ENCODE data around the gene MARCHF9.

The MARCHF9 gene

GRCh38 chr12:57737467-57738460, 17.1 kb upstream of the MARCHF9 start:
- DNase-seq (ENCODE audit: low read depth): no peak

DNA sequence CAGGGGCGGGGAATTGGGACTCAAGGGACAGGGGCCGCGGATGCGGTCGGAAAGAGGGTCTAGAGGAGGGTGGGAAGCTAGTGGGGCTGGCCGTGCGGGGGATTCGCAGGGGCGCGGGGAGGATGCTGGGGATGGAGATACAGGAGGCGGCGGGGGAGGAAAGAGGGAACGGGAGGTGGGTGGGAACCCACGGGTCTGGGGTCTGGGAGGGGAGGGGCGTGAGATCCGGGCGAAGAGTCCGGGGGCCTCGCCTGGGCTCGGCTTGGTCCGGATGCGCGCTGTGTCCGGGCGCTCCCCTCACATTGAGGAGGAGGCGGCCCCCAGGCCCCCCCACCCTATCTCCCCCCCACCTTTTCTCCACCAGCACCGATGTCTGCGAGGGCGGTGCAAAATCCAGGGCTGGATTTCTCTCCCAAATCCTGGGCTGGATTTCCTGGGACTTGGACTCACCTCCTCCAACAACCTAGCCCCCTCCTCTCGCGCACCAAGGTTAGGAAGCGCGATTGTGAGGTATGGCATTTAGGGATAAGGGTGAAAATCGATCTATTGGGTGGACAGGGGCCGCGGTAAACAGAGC, 16.2 kb upstream of the MARCHF9 start, which contains the start of gene AGAP2:
TSS of gene AGAP2 (minus strand) at position 82 of the 577 bp plus-strand sequence. CDS start 496 bp downstream, outside the sequence.
- DNase-seq (ENCODE audit: low read depth): no peak

- DNase-seq (ENCODE audit: low read depth): no peak
Observed at GRCh38 chr12:57739387-57739786, 15.5 kb upstream of the MARCHF9 start.

- no peak for DNase-seq (ENCODE audit: low read depth)
Observed at GRCh38 chr12:57739914-57740538, 14.9 kb upstream of the MARCHF9 start.

GRCh38 chr12:57740656-57741412, 14.1 kb upstream of the MARCHF9 start:
- DNase-seq (ENCODE audit: low read depth): peak; percentile 59

DNA sequence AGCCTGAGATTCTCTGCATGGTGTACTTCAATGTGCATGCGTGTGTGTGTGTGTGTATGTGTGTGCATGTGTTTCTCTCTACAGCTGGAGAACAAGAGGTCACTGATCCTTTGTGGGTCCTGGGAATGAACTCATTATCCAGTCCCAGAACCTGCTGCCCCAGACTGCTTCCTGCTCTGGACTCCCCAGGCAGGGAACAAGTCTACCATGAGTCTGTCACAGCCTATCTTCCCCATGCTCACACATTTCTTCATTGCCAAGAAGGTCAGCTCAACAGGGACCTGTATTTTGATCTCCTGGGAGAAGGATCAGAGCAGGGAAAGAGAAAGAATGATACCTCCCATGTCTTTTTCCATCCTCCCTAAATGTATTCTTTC, 13.5 kb upstream of the MARCHF9 start:
- no peak for DNase-seq (ENCODE audit: low read depth)

- peak; percentile 68 for DNase-seq (ENCODE audit: low read depth)
Observed at GRCh38 chr12:57741844-57742738, 12.8 kb upstream of the MARCHF9 start.

DNA sequence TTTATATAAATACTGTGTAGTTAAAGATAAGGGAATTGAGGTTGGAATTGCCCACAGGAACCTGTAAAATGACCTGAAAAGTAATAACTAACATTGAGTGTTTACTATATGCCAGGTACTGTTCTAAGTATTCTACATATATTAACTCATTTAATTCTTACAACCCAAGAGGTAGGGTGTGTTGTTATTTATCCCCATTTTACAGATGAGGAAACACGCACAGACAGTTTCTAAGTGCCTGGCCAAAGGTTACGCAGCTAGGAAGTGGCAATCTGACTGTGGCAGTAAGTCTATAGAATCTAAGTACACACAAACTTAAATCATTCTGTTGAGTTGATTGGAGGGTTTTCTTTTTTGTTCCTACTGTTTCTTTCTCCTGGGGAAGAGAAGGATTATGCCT, 11.1 kb upstream of the MARCHF9 start:
- no peak for DNase-seq (ENCODE audit: low read depth)

GRCh38 chr12:57744194-57744776, 10.6 kb upstream of the MARCHF9 start:
- DNase-seq (ENCODE audit: low read depth): peak; percentile 72

GRCh38 chr12:57744777-57745484, 10.0 kb upstream of the MARCHF9 start, which contains the start of gene TSPAN31:
Gene TSPAN31 (plus strand): TSS chr12:57745039. CDS start chr12:57745155, 116 bp downstream.
- peak; percentile 90 for DNase-seq (ENCODE audit: low read depth)

DNA sequence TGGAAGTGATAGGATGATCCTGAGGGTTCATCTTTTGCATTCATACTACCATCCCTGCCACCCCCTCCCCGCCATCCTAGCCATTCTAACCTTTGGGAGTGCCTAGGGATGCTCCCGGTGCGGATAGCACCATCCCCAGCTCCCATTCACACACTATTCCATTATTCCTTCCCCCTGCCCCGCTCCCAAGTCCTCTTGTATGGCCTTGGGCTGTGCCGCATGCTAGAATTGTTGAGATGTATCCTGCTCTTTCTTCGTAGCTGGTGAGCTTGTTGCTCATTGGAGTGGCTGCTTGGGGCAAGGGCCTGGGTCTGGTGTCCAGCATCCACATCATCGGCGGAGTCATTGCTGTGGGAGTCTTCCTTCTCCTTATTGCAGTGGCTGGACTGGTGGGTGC, 9.4 kb upstream of the MARCHF9 start:
- no peak for DNase-seq (ENCODE audit: low read depth)

GRCh38 chr12:57746025-57746424, 8.9 kb upstream of the MARCHF9 start:
- no peak for DNase-seq (ENCODE audit: low read depth)

GRCh38 chr12:57749061-57749460, 5.8 kb upstream of the MARCHF9 start:
- no peak for DNase-seq (ENCODE audit: low read depth)

- DNase-seq (ENCODE audit: low read depth): no peak
Observed at GRCh38 chr12:57750561-57751431, 4.1 kb upstream of the MARCHF9 start.

GRCh38 chr12:57751432-57751787, 3.5 kb upstream of the MARCHF9 start:
- no peak for DNase-seq (ENCODE audit: low read depth)

DNA sequence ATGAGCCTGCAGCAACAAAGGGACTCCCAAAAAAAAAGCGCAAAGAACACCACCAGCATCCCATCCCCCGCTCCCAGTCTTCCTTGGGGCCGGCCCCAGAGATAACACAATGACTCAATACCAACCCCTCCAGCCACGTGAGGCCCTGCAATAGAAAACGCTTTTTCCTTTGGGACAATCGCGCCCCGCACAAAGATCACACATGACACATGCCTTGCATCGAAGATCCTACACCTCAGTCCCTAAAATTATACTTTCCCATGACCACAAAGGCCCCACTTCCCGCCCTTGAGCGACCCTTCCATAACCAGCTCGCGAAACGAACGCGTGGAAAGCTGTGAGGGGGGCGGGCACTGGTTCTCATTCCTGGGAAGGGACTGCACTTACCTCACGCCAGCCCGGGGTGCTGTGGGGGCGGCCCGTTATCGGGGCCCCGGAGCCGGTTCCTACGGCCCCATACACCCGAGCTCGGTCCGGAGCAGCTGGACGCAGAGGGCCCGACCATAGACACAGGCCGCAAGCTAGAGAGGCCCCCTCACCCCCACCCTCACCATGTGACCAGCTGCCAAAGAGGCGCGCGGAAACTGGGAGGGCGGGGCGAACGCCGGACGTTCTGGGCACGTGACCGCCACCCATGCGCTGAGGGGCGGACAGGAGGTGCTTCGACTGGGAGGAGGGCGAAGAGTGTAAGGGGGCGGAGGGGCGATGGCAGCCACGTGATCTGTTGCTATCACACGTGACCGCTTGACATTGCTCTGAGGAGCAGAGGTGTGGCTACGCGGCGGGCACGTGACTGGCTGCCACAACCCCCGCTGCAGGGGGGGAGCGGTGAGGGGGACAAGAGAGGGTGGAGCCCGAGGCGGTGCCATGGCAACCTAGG, 2.9 kb upstream of the MARCHF9 start, which contains the start of gene CDK4:
TSS of gene CDK4 (minus strand) at position 523 of the 880 bp plus-strand sequence. CDS start 593 bp downstream, outside the sequence.
- DNase-seq (ENCODE audit: low read depth): peak; percentile 98

- DNase-seq (ENCODE audit: low read depth): no peak
Observed at GRCh38 chr12:57752668-57753000, 2.3 kb upstream of the MARCHF9 start.

All from activated T-cell treated with anti-CD3 and anti-CD28 coated beads for 48 hours (primary cell).